Activated CD4-positive, alpha-beta T cell treated with anti-CD3 and anti-CD28 coated beads, Interleukin-2, amount 10 ng/mL, durations not matched to agents 24 days and 14 days (primary cell): ENCODE measurements around the gene SLC30A3. TPM values are rescaled to one million over a fixed set of nuclear protein-coding genes. Genes with fewer than 3 reads are reported as not detected.
A peak's percentile ranks its signal among the peaks of the same experiment; 100 is the strongest.

Experiments
- DNase-seq: peaks from one replicate; pipeline ENCODE4 v3.0.0; 2022
- H3K27ac Mint-ChIP-seq: one replicate; pipeline ENCODE4 v1.8.0; 2022; ENCODE audit warnings: mild to moderate bottlenecking, mixed read lengths
- H3K27me3 Mint-ChIP-seq: one replicate; pipeline ENCODE4 v1.8.0; 2022; ENCODE audit warnings: mixed read lengths
- H3K36me3 Mint-ChIP-seq: one replicate; pipeline ENCODE4 v1.8.0; 2022; ENCODE audit warnings: low read depth, mild to moderate bottlenecking, mixed read lengths
- H3K4me1 Mint-ChIP-seq: one replicate; pipeline ENCODE4 v1.8.0; 2021; ENCODE audit warnings: mixed read lengths
- H3K4me3 Mint-ChIP-seq: one replicate; pipeline ENCODE4 v1.8.0; 2022; ENCODE audit warnings: mild to moderate bottlenecking, moderate library complexity, mixed read lengths
- H3K9me3 Mint-ChIP-seq: one replicate; pipeline ENCODE4 v1.8.0; 2021; ENCODE audit warnings: mixed read lengths
- intact Hi-C: fragments of 100-400 bp; cut with micrococcal nuclease; formaldehyde crosslinking; loops from one replicate; pipeline ENCODE4 v1.15.1; 2023
- total RNA-seq: library from RNA; stranded (reverse); gene quantifications from 2 replicates; pipeline ENCODE4 v1.2.3, GENCODE V29; 2022

The SLC30A3 gene
- total RNA-seq, 1 donor from 2014 or later: 2.2 TPM

GRCh38 chr2:27208486-27209050 is 54.3 kb downstream of the SLC30A3 start:
- no peaks in the 10 kb centered on the region for H3K9me3 Mint-ChIP-seq
- DNase-seq: no peak
- no peaks in the 10 kb centered on the region for H3K27me3 Mint-ChIP-seq
- peaks cover 53% of the 10 kb centered on the region for H3K36me3 Mint-ChIP-seq
- H3K4me1 Mint-ChIP-seq: peaks cover 38% of the 10 kb centered on the region
- intact Hi-C loops: no loop called here
- H3K27ac Mint-ChIP-seq: no peak overlapping the region
- H3K4me3 Mint-ChIP-seq: no peak overlapping the region

GRCh38 chr2:27206346-27206745 is 56.5 kb downstream of the SLC30A3 start:
- Mint-ChIP-seq H3K4me1 (peaks cover 35% of the 10 kb centered on the region), H3K9me3 (no peaks in the 10 kb centered on the region), H3K27me3 (no peaks in the 10 kb centered on the region), H3K4me3 (no peak overlapping the region), H3K36me3 (peaks cover 59% of the 10 kb centered on the region), H3K27ac (no peak overlapping the region)
- intact Hi-C loops: no loop called here
- DNase-seq: no peak

- Mint-ChIP-seq H3K27ac (no peak overlapping the region), H3K9me3 (no peaks in the 10 kb centered on the region), H3K27me3 (no peaks in the 10 kb centered on the region), H3K36me3 (peaks cover 61% of the 10 kb centered on the region), H3K4me1 (peaks cover 34% of the 10 kb centered on the region), H3K4me3 (no peak overlapping the region)
- DNase-seq: no peak
- intact Hi-C loops: no loop called here
These were observed 57.6 kb downstream of the SLC30A3 start for GRCh38 chr2:27205206-27205605.

DNA sequence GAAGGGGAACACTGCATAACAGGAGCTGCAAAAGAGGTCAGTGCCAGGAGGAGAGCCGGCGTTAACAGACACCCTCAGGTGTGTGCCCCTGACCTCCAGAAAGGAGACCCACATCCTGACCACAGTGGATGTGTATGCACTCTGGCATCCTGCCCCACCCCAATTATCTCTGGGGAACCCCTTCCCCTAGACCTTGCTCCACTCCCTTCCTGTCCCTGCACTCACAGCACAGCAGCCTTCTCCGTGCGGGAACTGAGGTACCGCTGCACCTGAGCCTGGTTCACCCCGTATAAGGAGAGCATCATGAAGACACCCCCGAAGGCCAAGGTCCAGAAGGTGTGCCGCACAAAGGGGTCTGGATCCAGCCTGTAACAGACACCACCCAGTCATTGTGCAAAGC is 58.3 kb downstream of the SLC30A3 start:
- Mint-ChIP-seq H3K36me3 (peaks cover 61% of the 10 kb centered on the region), H3K4me1 (peaks cover 27% of the 10 kb centered on the region), H3K27ac (no peak overlapping the region), H3K4me3 (no peak overlapping the region), H3K9me3 (no peaks in the 10 kb centered on the region), H3K27me3 (no peaks in the 10 kb centered on the region)
- intact Hi-C loops: no loop called here
- DNase-seq: peak; percentile 57

DNA sequence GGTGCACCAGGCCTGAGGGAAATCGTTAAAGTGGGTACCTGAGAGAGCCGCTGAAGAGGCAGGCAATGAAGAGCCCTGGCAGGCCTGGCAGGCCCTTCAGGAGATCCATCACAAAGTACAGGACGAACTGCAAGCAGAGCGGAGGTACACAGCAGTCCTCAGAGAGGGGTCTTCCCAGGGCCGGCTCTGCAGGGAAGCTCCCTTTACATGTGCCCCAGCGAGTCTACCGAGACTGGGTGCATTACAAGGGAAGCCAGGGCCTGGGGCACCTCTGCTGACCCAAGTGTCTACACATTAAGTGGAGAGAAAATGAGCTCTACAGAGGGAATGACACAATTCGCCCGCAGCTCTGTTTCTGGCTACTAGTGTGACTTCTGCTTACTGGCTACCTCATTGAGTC is 59.1 kb downstream of the SLC30A3 start:
- H3K9me3 Mint-ChIP-seq: no peaks in the 10 kb centered on the region
- intact Hi-C loops: no loop called here
- H3K4me3 Mint-ChIP-seq: no peak overlapping the region
- DNase-seq: no peak
- peaks cover 66% of the 10 kb centered on the region for H3K36me3 Mint-ChIP-seq
- no peak overlapping the region for H3K27ac Mint-ChIP-seq
- peaks cover 22% of the 10 kb centered on the region for H3K4me1 Mint-ChIP-seq
- H3K27me3 Mint-ChIP-seq: no peaks in the 10 kb centered on the region

Other genes with a start within 250 kb of the SLC30A3 start
- 93.4 and 98.6 TPM in 2 replicates for gene TMEM214, start 230.1 kb downstream of the SLC30A3 start, total RNA-seq
- 13.9 and 14.1 TPM in 2 replicates for gene AGBL5, start 211.4 kb downstream of the SLC30A3 start, total RNA-seq
- 314 and 326 TPM in 2 replicates for gene OST4, start 191.4 kb downstream of the SLC30A3 start, total RNA-seq
- 1.1 and 1.4 TPM in 2 replicates for gene EMILIN1, start 184.4 kb downstream of the SLC30A3 start, total RNA-seq
- 13.4 and 13.9 TPM in 2 replicates for gene KHK, start 176.3 kb downstream of the SLC30A3 start, total RNA-seq
- gene CGREF1, start 143.9 kb downstream of the SLC30A3 start, total RNA-seq: 14.4 and 15.1 TPM in 2 replicates
- 0.23 and 0.28 TPM in 2 replicates for gene ABHD1, start 139.2 kb downstream of the SLC30A3 start, total RNA-seq
- gene PREB, start 128.4 kb downstream of the SLC30A3 start, total RNA-seq: 85.4 and 88.3 TPM in 2 replicates
- gene PRR30, start 123.6 kb downstream of the SLC30A3 start, total RNA-seq: not detected in 2 replicates
- not detected in 2 replicates for gene TCF23, start 114.0 kb downstream of the SLC30A3 start, total RNA-seq
- gene ATRAID, start 51.0 kb downstream of the SLC30A3 start, total RNA-seq: 109 and 120 TPM in 2 replicates
- 87.1 and 97.9 TPM in 2 replicates for gene SLC5A6, start 50.8 kb downstream of the SLC30A3 start, total RNA-seq
- gene CAD, start 45.7 kb downstream of the SLC30A3 start, total RNA-seq: 144 and 159 TPM in 2 replicates
- not detected in 2 replicates for gene DNAJC5G, start 12.4 kb upstream of the SLC30A3 start, total RNA-seq
- 0.33 and 0.47 TPM in 2 replicates for gene TRIM54, start 19.4 kb upstream of the SLC30A3 start, total RNA-seq
- 1.9 and 2.7 TPM in 2 replicates for gene UCN, start 45.4 kb upstream of the SLC30A3 start, total RNA-seq
- 86.8 and 89.1 TPM in 2 replicates for gene MPV17, start 60.0 kb upstream of the SLC30A3 start, total RNA-seq
- gene GTF3C2, start 93.7 kb upstream of the SLC30A3 start, total RNA-seq: 80.1 and 83.8 TPM in 2 replicates
- 51.2 and 52.0 TPM in 2 replicates for gene EIF2B4, start 107.3 kb upstream of the SLC30A3 start, total RNA-seq
- gene SNX17, start 107.6 kb upstream of the SLC30A3 start, total RNA-seq: 120 and 128 TPM in 2 replicates
- gene ZNF513, start 117.7 kb upstream of the SLC30A3 start, total RNA-seq: 11.1 and 13.5 TPM in 2 replicates
- 165 and 167 TPM in 2 replicates for gene PPM1G, start 146.5 kb upstream of the SLC30A3 start, total RNA-seq
- gene NRBP1, start 165.6 kb upstream of the SLC30A3 start, total RNA-seq: 93.9 and 94.7 TPM in 2 replicates
- gene KRTCAP3, start 179.3 kb upstream of the SLC30A3 start, total RNA-seq: 4.6 and 5.2 TPM in 2 replicates
- 12.4 and 12.9 TPM in 2 replicates for gene IFT172, start 226.7 kb upstream of the SLC30A3 start, total RNA-seq
- not detected in 2 replicates for gene FNDC4, start 232.2 kb upstream of the SLC30A3 start, total RNA-seq
- gene GCKR, start 233.8 kb upstream of the SLC30A3 start, total RNA-seq: not detected in 2 replicates